DND-41 (cell line): ENCODE results near the gene PPP6R2.
A peak's percentile ranks its signal among the peaks of the same experiment; 100 is the strongest.

ENCODE experiments used
- CTCF ChIP-seq: IDR thresholded peaks from 2 replicates; pipeline ENCODE4 v1.5.1; 2012; ENCODE audit warnings: borderline replicate concordance, low read length, moderate library complexity, mild to moderate bottlenecking; ENCODE audit not compliant: poor library complexity, severe bottlenecking; ENCODE audit errors: extremely low read depth
- EZH2 ChIP-seq: IDR thresholded peaks from 3 replicates; pipeline ENCODE4 v1.6.1; 2012; ENCODE audit warnings: borderline replicate concordance, low read depth, mild to moderate bottlenecking, moderate library complexity, low read length, inconsistent platforms; ENCODE audit not compliant: severe bottlenecking

GRCh38 chr22:50341977-50342650 is 1.0 kb upstream of the PPP6R2 start:
- TF ChIP-seq CTCF (peak; percentile 96), EZH2 (no peak)
